Neuronal stem cell (in vitro differentiated cells): Measurements from ENCODE around the gene GRIN3B.

ENCODE experiments used
- DNase-seq: peaks from one replicate; pipeline ENCODE4 v3.0.0-alpha.2; 2013; ENCODE audit warnings: low spot score
- H2AFZ ChIP-seq: one replicate; pipeline ENCODE4 v1.6.1; 2013; ENCODE audit warnings: mild to moderate bottlenecking, low read length, inconsistent platforms
- H2AK5ac ChIP-seq: 2 replicates; pipeline ENCODE4 v1.6.1; 2013; ENCODE audit warnings: low read depth, mild to moderate bottlenecking, inconsistent platforms, low read length, moderate library complexity, mixed read lengths
- H2BK120ac ChIP-seq: 2 replicates; pipeline ENCODE4 v1.6.1; 2013; ENCODE audit warnings: low read depth, mild to moderate bottlenecking, inconsistent platforms, low read length, moderate library complexity, mixed read lengths
- H2BK12ac ChIP-seq: one replicate; pipeline ENCODE4 v1.6.1; 2013; ENCODE audit warnings: low read length, inconsistent platforms
- H2BK15ac ChIP-seq: 2 replicates; pipeline ENCODE4 v1.6.1; 2013; ENCODE audit warnings: mild to moderate bottlenecking, low read length, inconsistent platforms, mixed read lengths
- H2BK5ac ChIP-seq: one replicate; pipeline ENCODE4 v1.6.1; 2013; ENCODE audit warnings: inconsistent platforms, mild to moderate bottlenecking, low read length, moderate library complexity
- H3K14ac ChIP-seq: one replicate; pipeline ENCODE4 v1.6.1; 2013; ENCODE audit warnings: low read length, inconsistent platforms
- H3K18ac ChIP-seq: 2 replicates; pipeline ENCODE4 v1.6.1; 2013; ENCODE audit warnings: low read length, inconsistent platforms
- H3K23ac ChIP-seq: 2 replicates; pipeline ENCODE4 v1.6.1; 2013; ENCODE audit warnings: low read depth, mild to moderate bottlenecking, mixed read lengths, low read length, inconsistent platforms; ENCODE audit not compliant: poor library complexity
- H3K27ac ChIP-seq: replicated peaks from 3 replicates; pipeline ENCODE4 v1.5.1; 2013; ENCODE audit warnings: low read length, inconsistent platforms
- H3K27me3 ChIP-seq, 3 experiments: 2 replicates each; pipeline ENCODE4 v1.6.1; 2013; ENCODE audit warnings: low read length in 3 of 3, mild to moderate bottlenecking in 2 of 3, inconsistent platforms in 1 of 3, low read depth in 1 of 3, mixed read lengths in 1 of 3, moderate library complexity in 1 of 3; ENCODE audit not compliant: control insufficient read depth in 3 of 3, insufficient read depth in 3 of 3
- H3K36me3 ChIP-seq, 2 donors: replicated peaks in 1 of 2; 2 replicates each; pipeline ENCODE4 v1.6.1; 2013; ENCODE audit warnings: low read length in 2 of 2; ENCODE audit not compliant: control insufficient read depth in 2 of 2, insufficient read depth in 2 of 2
- H3K4ac ChIP-seq: 2 replicates; pipeline ENCODE4 v1.6.1; 2013; ENCODE audit warnings: inconsistent platforms, mild to moderate bottlenecking, low read length, moderate library complexity
- H3K4me1 ChIP-seq, 2 donors: 1 replicate in 1 of 2; 2 replicates in 1 of 2; pipeline ENCODE4 v1.6.1; 2013; ENCODE audit warnings: low read length in 2 of 2, low read depth in 1 of 2; ENCODE audit not compliant: control insufficient read depth in 2 of 2, insufficient read depth in 1 of 2
- H3K4me2 ChIP-seq: one replicate; pipeline ENCODE4 v1.6.1; 2013; ENCODE audit warnings: mild to moderate bottlenecking, low read length, inconsistent platforms; ENCODE audit not compliant: insufficient read depth, poor library complexity, severe bottlenecking
- H3K4me3 ChIP-seq, 2 donors: 2 replicates each; pipeline ENCODE4 v1.5.1; 2013; ENCODE audit warnings: low read length in 2 of 2, mild to moderate bottlenecking in 2 of 2, inconsistent platforms in 1 of 2, moderate library complexity in 1 of 2
- H3K79me1 ChIP-seq: one replicate; pipeline ENCODE4 v1.6.1; 2013; ENCODE audit warnings: low read depth, mild to moderate bottlenecking, inconsistent platforms, low read length, moderate library complexity
- H3K9ac ChIP-seq: one replicate; pipeline ENCODE4 v1.6.1; 2013; ENCODE audit warnings: mild to moderate bottlenecking, low read depth, low read length, inconsistent platforms; ENCODE audit not compliant: poor library complexity
- H3K9me3 ChIP-seq, 2 donors: replicated peaks in 1 of 2; 2 replicates each; pipeline versions ENCODE3 to v1.6.1; 2013; ENCODE audit warnings: low read length in 2 of 2, mild to moderate bottlenecking in 2 of 2, inconsistent platforms in 1 of 2, low read depth in 1 of 2, mixed read lengths in 1 of 2, moderate library complexity in 1 of 2; ENCODE audit not compliant: control insufficient read depth in 2 of 2, insufficient read depth in 1 of 2
- H4K8ac ChIP-seq: one replicate; pipeline ENCODE4 v1.6.1; 2013; ENCODE audit warnings: low read depth, mild to moderate bottlenecking, inconsistent platforms, low read length, moderate library complexity
- H4K91ac ChIP-seq: one replicate; pipeline ENCODE4 v1.6.1; 2013; ENCODE audit warnings: low read length, low read depth, mild to moderate bottlenecking, inconsistent platforms; ENCODE audit not compliant: poor library complexity
- WGBS, 2 donors: extraction: QIAGEN DNeasy Blood & Tissue Kit; methylation state at CpG; one replicate each; pipeline ENCODE4 v1.1.7; 2013; ENCODE audit warnings: missing lambda C conversion rate in 2 of 2, mixed read lengths in 1 of 2; ENCODE audit not compliant: insufficient read length in 2 of 2, insufficient replicate concordance in 1 of 2; ENCODE audit errors: extremely low coverage in 2 of 2; 5-methylcytosine and 5-hydroxymethylcytosine counted together

Gene GRIN3B

DNA sequence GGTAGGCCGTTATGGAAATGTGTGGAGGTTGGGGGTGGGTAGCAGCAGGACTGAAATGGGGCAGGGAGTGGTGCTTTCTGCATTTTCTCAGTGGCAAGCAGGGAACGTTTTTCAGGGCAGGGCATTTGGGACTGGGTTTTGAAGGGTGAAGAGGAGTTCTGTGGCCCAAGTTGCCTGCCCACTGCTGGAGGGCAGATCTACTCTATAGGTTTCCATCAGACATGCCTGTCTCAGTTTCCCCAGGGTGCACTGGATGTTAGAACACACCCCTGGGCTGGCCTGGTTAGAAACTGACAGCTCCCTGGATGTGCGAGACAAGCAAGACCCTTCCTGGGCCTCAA is 870 bp upstream of the GRIN3B start:
- Histone ChIP-seq H2AK5ac (no peak overlapping the region), H3K36me3 (peaks cover 0 to 5% of the 10 kb centered on the region in 2 donors), H3K4ac (no peak overlapping the region), H3K23ac (no peak overlapping the region), H2BK15ac (no peak overlapping the region), H2BK5ac (no peak overlapping the region), H3K4me1 (peaks cover 8 to 11% of the 10 kb centered on the region in 2 donors), H3K9ac (no peak overlapping the region), H3K14ac (no peak overlapping the region), H2BK120ac (no peak overlapping the region), H3K4me2 (no peak overlapping the region), H3K4me3 (no peak overlapping the region), H3K9me3 (no peaks in the 10 kb centered on the region), H3K18ac (no peak overlapping the region), H2BK12ac (no peak overlapping the region), H3K27me3 (peaks cover 0 to 47% (median 17%) of the 10 kb centered on the region in 3 experiments), H3K79me1 (no peaks in the 10 kb centered on the region), H3K27ac (no peak overlapping the region), H4K91ac (no peak overlapping the region), H2AFZ (no peak overlapping the region), H4K8ac (no peak overlapping the region)
- WGBS, 2 donors: no CpG with 5 or more reads among the region's 3 CpGs
- no peak for DNase-seq

DNA sequence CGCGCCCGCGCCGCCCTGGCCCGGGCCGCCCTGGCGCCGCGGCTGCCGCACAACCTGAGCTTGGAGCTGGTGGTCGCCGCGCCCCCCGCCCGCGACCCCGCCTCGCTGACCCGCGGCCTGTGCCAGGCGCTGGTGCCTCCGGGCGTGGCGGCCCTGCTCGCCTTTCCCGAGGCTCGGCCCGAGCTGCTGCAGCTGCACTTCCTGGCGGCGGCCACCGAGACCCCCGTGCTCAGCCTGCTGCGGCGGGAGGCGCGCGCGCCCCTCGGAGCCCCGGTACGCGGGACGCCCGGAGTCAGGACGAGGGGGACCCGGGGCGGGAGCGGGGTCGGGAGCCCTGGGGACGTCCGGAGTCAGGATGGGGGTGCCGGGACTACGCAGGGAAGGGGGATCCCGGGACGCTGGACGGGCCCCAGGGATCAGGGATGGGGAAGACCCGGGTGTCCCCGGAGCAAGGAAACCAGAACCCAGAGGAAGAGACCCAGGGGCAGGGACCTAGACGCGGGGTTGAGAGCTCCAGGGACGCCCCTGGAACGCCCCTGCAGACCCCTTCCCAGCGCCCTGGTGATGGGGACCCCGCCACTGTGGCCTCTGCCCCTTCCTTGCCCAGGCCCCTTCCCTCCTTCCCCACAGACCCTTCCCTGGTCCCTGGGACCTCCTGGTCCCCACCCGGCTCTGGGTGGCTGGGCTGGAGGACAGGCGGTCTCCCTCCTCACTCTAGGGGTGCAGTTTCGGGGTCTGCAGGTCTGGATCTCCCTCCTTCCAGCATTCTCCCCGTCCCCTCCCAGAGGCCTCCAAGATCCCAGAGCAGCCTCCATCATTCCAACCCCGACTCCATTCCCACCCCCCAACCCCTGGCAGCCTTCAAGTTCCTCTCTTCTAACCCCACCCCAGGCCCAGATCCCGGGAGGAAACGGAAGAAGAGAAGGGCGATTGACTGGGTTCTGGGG is 645 bp downstream of the GRIN3B start:
- peaks cover 8 to 11% of the 10 kb centered on the region in 2 donors for H3K4me1 ChIP-seq
- no peak overlapping the region for H2BK12ac ChIP-seq
- peak overlapping the region; percentile 90 for H3K18ac ChIP-seq
- no peak overlapping the region for H3K4ac ChIP-seq
- peak overlapping the region; percentile 21 for H3K14ac ChIP-seq
- H3K4me3 ChIP-seq: peak overlapping the region; percentile 45 to 88
- peak overlapping the region; percentile 78 for H2AFZ ChIP-seq
- no peak overlapping the region for H3K23ac ChIP-seq
- no CpG with 5 or more reads among the region's 73 CpGs for WGBS, 2 donors
- no peak overlapping the region for H4K91ac ChIP-seq
- peak overlapping the region; percentile 99 for H2AK5ac ChIP-seq
- no peak overlapping the region for H4K8ac ChIP-seq
- H3K79me1 ChIP-seq: no peaks in the 10 kb centered on the region
- peak overlapping the region; percentile 17 for H2BK120ac ChIP-seq
- DNase-seq: no peak
- H2BK5ac ChIP-seq: no peak overlapping the region
- no peak overlapping the region for H3K27ac ChIP-seq
- H2BK15ac ChIP-seq: peak overlapping the region; percentile 49
- H3K36me3 ChIP-seq: no peaks in the 10 kb centered on the region
- H3K4me2 ChIP-seq: peak overlapping the region; percentile 93
- peaks cover 0 to 2% of the 10 kb centered on the region in 2 donors for H3K9me3 ChIP-seq
- peaks cover 0 to 46% (median 17%) of the 10 kb centered on the region in 3 experiments for H3K27me3 ChIP-seq
- peak overlapping the region; percentile 81 for H3K9ac ChIP-seq

DNA sequence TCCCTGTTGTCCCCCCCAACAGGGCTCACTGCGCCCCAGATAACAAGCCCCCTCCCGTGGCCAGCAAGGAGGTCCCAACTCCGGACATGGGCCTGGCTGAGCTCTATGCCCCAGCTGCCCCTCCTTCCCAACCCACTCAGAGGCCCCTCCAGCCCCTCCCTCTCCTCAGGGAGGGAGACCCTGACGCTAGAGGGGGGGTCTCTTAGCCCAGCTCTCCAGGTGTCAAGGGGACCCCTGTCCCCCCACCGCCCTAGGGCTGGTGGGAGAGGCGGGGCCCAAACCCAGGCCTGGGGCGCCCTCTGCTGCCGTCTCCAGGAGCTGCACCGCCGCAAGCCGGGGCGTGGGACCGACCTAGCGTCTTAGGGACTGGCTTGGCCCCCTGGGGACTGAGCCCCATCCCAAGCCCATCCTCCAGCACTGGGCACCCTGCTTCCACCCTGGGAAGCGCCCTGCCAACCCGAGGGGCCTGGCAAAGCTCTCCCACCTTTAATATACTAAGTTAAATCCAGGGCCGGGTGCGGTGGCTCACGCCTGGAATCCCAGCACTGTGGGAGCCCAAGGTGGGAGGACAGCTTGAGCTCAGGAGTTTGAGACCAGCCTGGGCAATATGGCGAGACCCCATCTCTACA is 1.4 kb downstream of the GRIN3B start:
- Histone ChIP-seq H2BK5ac (no peak overlapping the region), H3K27me3 (peaks cover 0 to 39% (median 17%) of the 10 kb centered on the region in 3 experiments), H2BK12ac (no peak overlapping the region), H3K14ac (no peak overlapping the region), H3K4me3 (no peak overlapping the region), H3K27ac (no peak overlapping the region), H4K91ac (no peak overlapping the region), H3K18ac (peak overlapping the region; percentile 48), H3K9ac (no peak overlapping the region), H3K9me3 (peaks cover 0 to 4% of the 10 kb centered on the region in 2 donors), H2AFZ (peak overlapping the region; percentile 78), H3K4me1 (peaks cover 5 to 8% of the 10 kb centered on the region in 2 donors), H4K8ac (no peak overlapping the region), H3K36me3 (no peaks in the 10 kb centered on the region), H2BK15ac (no peak overlapping the region), H2BK120ac (peak overlapping the region; percentile 17), H3K4me2 (peak overlapping the region; percentile 18), H3K4ac (no peak overlapping the region), H2AK5ac (peak overlapping the region; percentile 99), H3K79me1 (no peaks in the 10 kb centered on the region), H3K23ac (peak overlapping the region; percentile 55)
- no CpG with 5 or more reads among the region's 20 CpGs for WGBS, 2 donors
- DNase-seq: peak; percentile 65

DNA sequence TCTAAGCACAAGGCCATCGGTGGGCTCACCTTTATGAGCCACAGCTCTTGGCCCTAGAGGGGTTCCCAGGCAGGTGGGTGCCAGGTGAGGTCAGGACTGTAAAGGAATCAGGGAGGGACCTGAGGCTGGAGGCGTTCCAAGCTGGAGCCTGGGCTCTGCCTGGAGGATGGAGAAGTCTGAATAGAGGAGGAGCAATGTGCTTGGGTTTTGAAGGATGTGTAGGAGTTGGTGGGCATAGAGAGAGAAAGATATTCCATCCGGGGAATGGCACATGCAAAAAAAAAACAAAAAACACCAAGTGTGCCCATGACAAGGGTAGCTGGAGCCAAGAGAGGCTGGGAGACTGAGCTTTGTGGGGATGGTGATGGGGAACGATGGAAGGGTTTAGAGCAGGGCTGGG is 2.4 kb downstream of the GRIN3B start:
- Histone ChIP-seq H4K91ac (no peak overlapping the region), H3K27ac (no peak overlapping the region), H3K4me1 (peaks cover 5 to 8% of the 10 kb centered on the region in 2 donors), H2AFZ (no peak overlapping the region), H2BK120ac (no peak overlapping the region), H3K4me2 (no peak overlapping the region), H3K36me3 (no peaks in the 10 kb centered on the region), H3K9me3 (peaks cover 0 to 4% of the 10 kb centered on the region in 2 donors), H3K14ac (no peak overlapping the region), H3K9ac (no peak overlapping the region), H2BK5ac (no peak overlapping the region), H4K8ac (no peak overlapping the region), H3K27me3 (peaks cover 0 to 31% (median 17%) of the 10 kb centered on the region in 3 experiments), H3K79me1 (no peaks in the 10 kb centered on the region), H2BK12ac (no peak overlapping the region), H3K4ac (no peak overlapping the region), H3K4me3 (no peak overlapping the region), H2BK15ac (peak overlapping the region; percentile 92), H3K18ac (no peak overlapping the region), H3K23ac (no peak overlapping the region), H2AK5ac (peak overlapping the region; percentile 70)
- no peak for DNase-seq
- WGBS, 2 donors: no CpG with 5 or more reads among the region's 4 CpGs
